Breast epithelium (tissue), 4 donors: ENCODE measurements around the gene EPN2. TPM values are rescaled to one million over a fixed set of nuclear protein-coding genes. Genes with fewer than 3 reads are reported as not detected.

Source experiments
- DNase-seq, 2 donors: peaks; one replicate each; pipeline ENCODE4 v3.0.0-alpha.2; 2019; ENCODE audit warnings: low spot score in 2 of 2
- H3K27ac ChIP-seq, 2 donors: fragments of 200-600 bp; sonication (generic) in 1 of 2; one replicate each; pipeline ENCODE4 v1.5.1; 2016 to 2019; ENCODE audit warnings: mild to moderate bottlenecking in 1 of 2
- H3K27me3 ChIP-seq, 2 donors: fragments of 200-600 bp; sonication (generic) in 1 of 2; one replicate each; pipeline versions ENCODE4 v1.5.1 to v1.6.0; 2017 to 2019; ENCODE audit warnings: control low read depth in 1 of 2, mild to moderate bottlenecking in 1 of 2
- H3K36me3 ChIP-seq: fragments of 200-600 bp; one replicate; pipeline ENCODE4 v1.5.1; 2019
- H3K4me1 ChIP-seq, 2 donors: fragments of 200-600 bp; sonication (generic); one replicate each; pipeline ENCODE4 v1.5.1; 2016 to 2019; ENCODE audit warnings: control low read depth in 1 of 2
- H3K4me3 ChIP-seq, 3 donors: fragments of 200-600 bp; sonication (generic); 1 replicate in 2 of 3; 2 replicates in 1 of 3; pipeline ENCODE4 v1.5.1; 2016 to 2019; ENCODE audit warnings: mild to moderate bottlenecking in 3 of 3, moderate library complexity in 2 of 3
- H3K9me3 ChIP-seq, 2 donors: fragments of 200-600 bp; sonication (generic) in 1 of 2; one replicate each; pipeline ENCODE4 v1.5.1; 2016 to 2019; ENCODE audit warnings: control low read depth in 1 of 2
- CTCF ChIP-seq, 3 donors: fragments of 450-650 bp; IDR thresholded peaks; one replicate each; pipeline ENCODE4 v1.5.1; 2016 to 2017; ENCODE audit warnings: antibody characterized with exemption in 3 of 3, mild to moderate bottlenecking in 3 of 3, moderate library complexity in 3 of 3
- POLR2A ChIP-seq: fragments of 450-650 bp; IDR thresholded peaks from one replicate; pipeline ENCODE4 v1.6.1; 2016; ENCODE audit warnings: antibody characterized with exemption, mild to moderate bottlenecking, moderate library complexity
- POLR2AphosphoS5 ChIP-seq, 3 donors: sonication (generic); formaldehyde crosslinking; IDR thresholded peaks; one replicate each; pipeline ENCODE4 v1.6.1; 2017; ENCODE audit warnings: antibody characterized with exemption in 3 of 3
- intact Hi-C: fragments of 100-400 bp; cut with DNase I; formaldehyde crosslinking; loops from one replicate; pipeline ENCODE4 v1.15.1; 2023; ENCODE audit warnings: low total_unique reads
- total RNA-seq, 3 donors: library from RNA; depleted of rRNA; stranded (reverse); fragments of >200 nt; gene quantifications; one replicate each; pipeline ENCODE4 v1.1.0, GENCODE V29; 2016

Gene EPN2
- total RNA-seq, 3 donors from 2014 or later, result 26.6 to 36.7 (median 30.6) TPM

GRCh38 chr17:19306160-19307111, 69.3 kb downstream of the EPN2 start:
- no peaks in the 10 kb centered on the region for H3K36me3 ChIP-seq
- TF ChIP-seq POLR2AphosphoS5 (IDR thresholded peaks at IDR 0.05), result no peak
- TF ChIP-seq POLR2A, result no peak
- no peak for TF ChIP-seq CTCF (IDR thresholded peaks at IDR 0.05)
- no peak overlapping the region for H3K27ac ChIP-seq
- DNase-seq, result no peak
- H3K9me3 ChIP-seq, result no peaks in the 10 kb centered on the region
- no peak overlapping the region for H3K4me3 ChIP-seq
- H3K4me1 ChIP-seq, result no peaks in the 10 kb centered on the region
- H3K27me3 ChIP-seq, result no peaks in the 10 kb centered on the region
- intact Hi-C loops, result loop anchor here (1.0 kb wide), 1 partner anchor 9 kb away; no protein-coding TSS in a partner anchor

- H3K9me3 ChIP-seq, result no peaks in the 10 kb centered on the region
- no peak for DNase-seq
- no peaks in the 10 kb centered on the region for H3K27me3 ChIP-seq
- intact Hi-C loops, result no loop called here
- H3K4me3 ChIP-seq, result no peak overlapping the region
- no peaks in the 10 kb centered on the region for H3K36me3 ChIP-seq
- H3K4me1 ChIP-seq, result no peaks in the 10 kb centered on the region
- no peak for TF ChIP-seq POLR2AphosphoS5 (IDR thresholded peaks at IDR 0.05)
- TF ChIP-seq CTCF (IDR thresholded peaks at IDR 0.05), result no peak
- no peak for TF ChIP-seq POLR2A
- H3K27ac ChIP-seq, result no peak overlapping the region
Observed at GRCh38 chr17:19307521-19307920, 70.4 kb downstream of the EPN2 start.

GRCh38 chr17:19308398-19308797, 71.2 kb downstream of the EPN2 start:
- TF ChIP-seq CTCF (IDR thresholded peaks at IDR 0.05) (no peak), POLR2AphosphoS5 (IDR thresholded peaks at IDR 0.05) (no peak), POLR2A (no peak)
- intact Hi-C loops, result no loop called here

GRCh38 chr17:19309701-19310100, 72.5 kb downstream of the EPN2 start:
- no peak overlapping the region for H3K4me3 ChIP-seq
- intact Hi-C loops, result no loop called here
- H3K27me3 ChIP-seq, result no peaks in the 10 kb centered on the region
- no peaks in the 10 kb centered on the region for H3K9me3 ChIP-seq
- no peaks in the 10 kb centered on the region for H3K4me1 ChIP-seq
- no peaks in the 10 kb centered on the region for H3K36me3 ChIP-seq
- no peak for DNase-seq
- no peak overlapping the region for H3K27ac ChIP-seq
- TF ChIP-seq POLR2A, result no peak
- TF ChIP-seq POLR2AphosphoS5 (IDR thresholded peaks at IDR 0.05), result no peak
- no peak for TF ChIP-seq CTCF (IDR thresholded peaks at IDR 0.05)

More at GRCh38 chr17:19308398-19308797, 71.2 kb downstream of the EPN2 start:
- Histone ChIP-seq H3K4me1 (no peaks in the 10 kb centered on the region), H3K36me3 (no peaks in the 10 kb centered on the region), H3K4me3 (no peak overlapping the region), H3K27me3 (no peaks in the 10 kb centered on the region), H3K9me3 (no peaks in the 10 kb centered on the region), H3K27ac (no peak overlapping the region)
- DNase-seq, result no peak

- intact Hi-C loops, result no loop called here
- H3K27me3 ChIP-seq, result no peaks in the 10 kb centered on the region
- no peaks in the 10 kb centered on the region for H3K36me3 ChIP-seq
- no peak overlapping the region for H3K4me3 ChIP-seq
- no peak overlapping the region for H3K27ac ChIP-seq
- no peak for TF ChIP-seq POLR2A
- no peak for DNase-seq
- no peaks in the 10 kb centered on the region for H3K4me1 ChIP-seq
- no peaks in the 10 kb centered on the region for H3K9me3 ChIP-seq
Observed at GRCh38 chr17:19310151-19310550, 73.0 kb downstream of the EPN2 start.
